ENCODE results near the gene POGLUT3. TPM values are rescaled to one million over a fixed set of nuclear protein-coding genes. Genes with fewer than 3 reads are reported as not detected.

POGLUT3 gene
- total and polyA plus RNA-seq, 9 of the 15 experiments (the other 6 are each of a cell fraction or from before 2014, with no cell fraction given), result 4.6 to 29.7 (median 17.8) TPM

DNA sequence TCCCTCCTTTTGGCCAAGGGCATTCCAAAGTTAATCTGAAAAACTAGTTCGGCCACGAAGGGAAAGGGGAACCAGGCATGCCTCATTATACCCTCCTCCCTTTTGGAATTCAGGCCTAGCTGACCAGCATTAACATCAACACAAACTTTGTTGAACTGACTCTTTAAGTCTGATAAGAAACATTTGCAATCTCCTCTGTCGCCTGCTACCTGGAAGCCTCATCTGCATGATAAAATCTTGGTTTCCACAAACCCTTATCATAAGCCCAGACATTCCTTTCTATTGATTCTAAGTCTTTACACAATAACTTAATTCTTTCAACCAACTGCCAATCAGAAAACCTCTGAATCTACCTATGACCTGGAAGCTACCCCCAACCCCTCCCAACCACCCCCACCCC lies 11.4 kb downstream of the POGLUT3 start:
- no TSS peak for BruUV-seq (replicated peaks)
- peaks cover 52% of the 10 kb centered on the region; the same call in 2 of the 3 replicates for H3K36me3 ChIP-seq (ENCODE audit: control insufficient read depth, insufficient read depth, low read length)
- no peak overlapping the region for H3K4me2 ChIP-seq (ENCODE audit: insufficient read depth, low read length)
- no peaks in the 10 kb centered on the region for H3K79me2 ChIP-seq (ENCODE audit: control insufficient read depth, insufficient read depth, low read length)
- DNase-seq (ENCODE audit: extremely low read depth in 1 of 4, low spot score in 3 of 4), result no peak
- no peaks in the 10 kb centered on the region for H4K20me1 ChIP-seq (replicated peaks; ENCODE audit: control insufficient read depth, insufficient read depth, low read length)
- H3K27ac ChIP-seq (ENCODE audit: extremely low read depth, low read depth, low read length), result no peak overlapping the region
- H3K4me1 ChIP-seq (replicated peaks in 1 of 2; ENCODE audit: control insufficient read depth in 2 of 2, insufficient read depth in 2 of 2, low read length in 2 of 2), result no peaks in the 10 kb centered on the region
- CTCF ChIA-PET (ENCODE audit: low intra/inter-chr PET ratio), result no interaction called here
- no peaks in the 10 kb centered on the region for H3K27me3 ChIP-seq (ENCODE audit: control insufficient read depth in 2 of 2, insufficient read depth in 2 of 2, low read length in 2 of 2)
- in situ Hi-C loops (cut with MboI) (no loop called here), intact Hi-C loops (cut with micrococcal nuclease) (no loop called here)
- 48% methylated on average over 3 of the region's 3 CpGs for WGBS (ENCODE audit: insufficient coverage, low coverage, missing lambda C conversion rate)
- no peak for ATAC-seq
- FAIRE-seq, result no peak
- H3K9me1 ChIP-seq (ENCODE audit: control insufficient read depth, insufficient read depth, low read length), result no peaks in the 10 kb centered on the region
- POLR2A ChIA-PET, result no interaction called here
- no peaks in the 10 kb centered on the region for H3K9me3 ChIP-seq (replicated peaks; ENCODE audit: control insufficient read depth, insufficient read depth, low read depth, low read length)
- no peak overlapping the region for H3K4me3 ChIP-seq
- H2AFZ ChIP-seq (ENCODE audit: low read depth, low read length), result no peak overlapping the region
- TF ChIP-seq ZNF778 (CRISPR knock-in tag; IDR thresholded peaks at IDR 0.05), result no peak
- peak; percentile 15; the same call in 1 of the 2 replicates for TF ChIP-seq TEAD4 (IDR thresholded peaks at IDR 0.05; ENCODE audit: low read length)
- no peak for TF ChIP-seq TEAD4 (CRISPR knock-in tag; IDR thresholded peaks at IDR 0.05; ENCODE audit: borderline replicate concordance)
- H3K9ac ChIP-seq (ENCODE audit: insufficient read depth in 1 of 2, low read depth in 2 of 2, low read length in 2 of 2), result no peak overlapping the region

DNA sequence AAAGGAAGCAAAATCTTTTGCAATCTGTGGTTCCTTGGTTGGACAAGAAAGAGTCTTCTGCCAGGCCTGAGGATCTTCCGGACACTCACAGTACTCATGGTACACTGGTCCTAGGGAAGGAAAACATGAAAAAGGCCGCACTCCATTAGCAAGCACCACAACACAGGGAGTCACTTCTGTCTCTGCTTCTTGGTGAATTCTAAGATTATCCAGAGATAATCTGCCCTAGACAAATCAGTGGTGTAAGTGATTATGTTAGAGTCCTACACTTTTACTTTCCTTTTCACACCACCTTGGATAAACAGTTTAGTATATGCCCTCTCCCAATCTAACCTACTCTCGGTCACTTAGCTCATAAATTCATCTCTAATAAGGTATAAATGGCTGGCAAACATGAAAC lies 11.9 kb downstream of the POGLUT3 start:
- H3K9ac ChIP-seq (ENCODE audit: insufficient read depth in 1 of 2, low read depth in 2 of 2, low read length in 2 of 2), result no peak overlapping the region
- in situ Hi-C loops (cut with MboI) (no loop called here), intact Hi-C loops (cut with micrococcal nuclease) (no loop called here)
- WGBS (ENCODE audit: insufficient coverage, low coverage, missing lambda C conversion rate), result 94% methylated on average over 3 of the region's 3 CpGs
- ATAC-seq, result no peak
- no peaks in the 10 kb centered on the region for H3K9me3 ChIP-seq (replicated peaks; ENCODE audit: control insufficient read depth, insufficient read depth, low read depth, low read length)
- FAIRE-seq, result no peak
- H2AFZ ChIP-seq (ENCODE audit: low read depth, low read length), result no peak overlapping the region
- no peak overlapping the region for H3K4me3 ChIP-seq
- no peak for DNase-seq (ENCODE audit: extremely low read depth in 1 of 4, low spot score in 3 of 4)
- CTCF ChIA-PET (ENCODE audit: low intra/inter-chr PET ratio), result no interaction called here
- POLR2A ChIA-PET, result no interaction called here
- no peak overlapping the region for H3K4me2 ChIP-seq (ENCODE audit: insufficient read depth, low read length)
- no peaks in the 10 kb centered on the region for H3K4me1 ChIP-seq (replicated peaks in 1 of 2; ENCODE audit: control insufficient read depth in 2 of 2, insufficient read depth in 2 of 2, low read length in 2 of 2)
- H3K79me2 ChIP-seq (ENCODE audit: control insufficient read depth, insufficient read depth, low read length), result no peaks in the 10 kb centered on the region
- no peaks in the 10 kb centered on the region for H3K9me1 ChIP-seq (ENCODE audit: control insufficient read depth, insufficient read depth, low read length)
- BruUV-seq (replicated peaks), result no TSS peak
- no peaks in the 10 kb centered on the region for H3K27me3 ChIP-seq (ENCODE audit: control insufficient read depth in 2 of 2, insufficient read depth in 2 of 2, low read length in 2 of 2)
- H3K27ac ChIP-seq (ENCODE audit: extremely low read depth, low read depth, low read length), result no peak overlapping the region
- peaks cover 56% of the 10 kb centered on the region; the same call in 2 of the 3 replicates for H3K36me3 ChIP-seq (ENCODE audit: control insufficient read depth, insufficient read depth, low read length)
- no peaks in the 10 kb centered on the region for H4K20me1 ChIP-seq (replicated peaks; ENCODE audit: control insufficient read depth, insufficient read depth, low read length)
- TF ChIP-seq, protein P1, sequence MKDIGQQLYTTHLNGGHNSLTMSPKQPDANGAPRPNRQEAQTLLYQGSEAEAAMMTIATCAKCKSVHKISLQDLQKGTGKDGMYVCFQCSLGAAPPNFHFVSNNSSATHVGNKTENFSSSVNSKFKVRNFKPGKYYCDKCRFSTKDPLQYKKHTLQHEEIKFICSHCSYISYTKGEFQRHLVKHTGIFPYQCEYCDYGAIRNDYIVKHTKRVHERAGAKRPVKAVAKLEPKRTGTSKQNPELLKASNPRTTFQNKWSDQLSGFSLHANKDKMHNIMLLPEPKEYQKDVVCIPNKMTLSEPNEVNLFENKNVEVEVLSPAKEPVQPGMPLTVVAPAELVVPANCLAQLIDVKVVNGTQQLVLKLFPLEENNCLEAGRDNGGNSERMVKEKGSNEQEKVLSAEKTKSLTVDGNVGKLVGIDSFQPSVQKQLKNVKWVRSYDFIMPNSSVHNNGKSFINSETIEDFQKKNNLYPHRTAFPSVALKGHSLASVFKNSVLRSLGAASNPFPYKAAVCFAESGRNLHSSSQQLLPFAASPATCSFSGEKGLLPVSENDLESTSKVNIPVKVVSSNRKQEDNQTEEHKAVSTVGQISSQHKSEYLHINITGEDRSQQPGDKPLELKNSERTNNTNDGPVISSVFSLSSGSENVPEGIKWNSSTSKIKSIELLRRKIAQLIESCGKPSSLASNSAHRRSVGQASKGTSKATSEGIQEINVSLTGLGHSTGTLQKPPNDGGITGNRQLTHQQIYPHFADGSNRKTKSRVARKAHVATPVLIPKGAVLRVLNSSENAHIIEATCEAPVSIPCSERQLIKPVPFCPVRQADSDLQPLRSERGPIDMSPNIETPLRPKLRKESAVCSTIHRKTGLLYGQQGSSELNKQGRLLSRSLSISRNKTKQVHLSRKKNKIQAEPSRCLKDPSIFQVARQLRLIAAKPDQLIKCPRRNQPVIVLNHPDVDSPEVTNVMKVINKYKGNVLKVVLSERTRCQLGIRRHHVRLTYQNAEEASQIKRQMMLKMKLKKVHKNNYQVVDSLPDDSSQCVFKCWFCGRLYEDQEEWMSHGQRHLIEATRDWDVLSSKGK (CRISPR knock-in tag; IDR thresholded peaks at IDR 0.05), result no peak
- TF ChIP-seq, protein P2, sequence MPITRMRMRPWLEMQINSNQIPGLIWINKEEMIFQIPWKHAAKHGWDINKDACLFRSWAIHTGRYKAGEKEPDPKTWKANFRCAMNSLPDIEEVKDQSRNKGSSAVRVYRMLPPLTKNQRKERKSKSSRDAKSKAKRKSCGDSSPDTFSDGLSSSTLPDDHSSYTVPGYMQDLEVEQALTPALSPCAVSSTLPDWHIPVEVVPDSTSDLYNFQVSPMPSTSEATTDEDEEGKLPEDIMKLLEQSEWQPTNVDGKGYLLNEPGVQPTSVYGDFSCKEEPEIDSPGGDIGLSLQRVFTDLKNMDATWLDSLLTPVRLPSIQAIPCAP (CRISPR knock-in tag; IDR thresholded peaks at IDR 0.05; ENCODE audit: borderline replicate concordance), result no peak
- TF ChIP-seq RB1 (IDR thresholded peaks at IDR 0.05; ENCODE audit: low read depth) (no peak), GTF2F1 (IDR thresholded peaks at IDR 0.05; ENCODE audit: low read depth, low read length) (no peak)

All from K562 (cell line).